Fibroblast of lung (primary cell): ENCODE measurements around the gene TWIST2.

Experiments
- EZH2 ChIP-seq: IDR thresholded peaks from 2 replicates; pipeline ENCODE4 v1.5.1; 2012; ENCODE audit warnings: low read length, control low read depth, mild to moderate bottlenecking; ENCODE audit errors: missing control alignments
- TF ChIP-seq, protein P1 (sequence below), 2 donors: IDR thresholded peaks in 1 of 2; conservative IDR thresholded peaks in 1 of 2; 1 replicate in 1 of 2; 2 replicates in 1 of 2; pipeline ENCODE4 v1.5.1; 2011 to 2012; ENCODE audit warnings: low read length in 2 of 2, control low read depth in 1 of 2, inconsistent platforms in 1 of 2, low read depth in 1 of 2, mild to moderate bottlenecking in 1 of 2

DNA sequence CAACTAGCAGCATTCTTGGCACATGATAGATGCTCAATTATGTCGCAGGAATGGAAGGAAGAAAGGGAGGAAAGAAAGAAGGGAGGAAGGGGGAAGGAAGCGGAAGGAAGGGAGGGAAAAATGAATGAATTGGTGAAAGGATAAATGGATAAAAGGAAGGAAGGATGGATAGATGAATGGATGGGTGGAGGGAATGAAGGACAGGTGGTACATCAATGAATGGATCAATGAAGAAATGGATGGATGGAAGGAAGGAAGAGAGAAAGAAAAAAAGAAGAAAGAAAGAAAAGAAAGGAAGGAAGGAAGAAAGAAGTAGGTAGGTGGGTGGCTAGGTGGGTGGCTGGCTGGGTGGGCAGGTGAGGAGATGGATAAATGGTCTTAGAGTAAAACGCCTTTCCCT lies 56.8 kb downstream of the TWIST2 start:
- TF ChIP-seq, protein P1, sequence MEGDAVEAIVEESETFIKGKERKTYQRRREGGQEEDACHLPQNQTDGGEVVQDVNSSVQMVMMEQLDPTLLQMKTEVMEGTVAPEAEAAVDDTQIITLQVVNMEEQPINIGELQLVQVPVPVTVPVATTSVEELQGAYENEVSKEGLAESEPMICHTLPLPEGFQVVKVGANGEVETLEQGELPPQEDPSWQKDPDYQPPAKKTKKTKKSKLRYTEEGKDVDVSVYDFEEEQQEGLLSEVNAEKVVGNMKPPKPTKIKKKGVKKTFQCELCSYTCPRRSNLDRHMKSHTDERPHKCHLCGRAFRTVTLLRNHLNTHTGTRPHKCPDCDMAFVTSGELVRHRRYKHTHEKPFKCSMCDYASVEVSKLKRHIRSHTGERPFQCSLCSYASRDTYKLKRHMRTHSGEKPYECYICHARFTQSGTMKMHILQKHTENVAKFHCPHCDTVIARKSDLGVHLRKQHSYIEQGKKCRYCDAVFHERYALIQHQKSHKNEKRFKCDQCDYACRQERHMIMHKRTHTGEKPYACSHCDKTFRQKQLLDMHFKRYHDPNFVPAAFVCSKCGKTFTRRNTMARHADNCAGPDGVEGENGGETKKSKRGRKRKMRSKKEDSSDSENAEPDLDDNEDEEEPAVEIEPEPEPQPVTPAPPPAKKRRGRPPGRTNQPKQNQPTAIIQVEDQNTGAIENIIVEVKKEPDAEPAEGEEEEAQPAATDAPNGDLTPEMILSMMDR (conservative IDR thresholded peaks at IDR 0.05 in 1 of 2, IDR thresholded peaks at IDR 0.05 in 1 of 2; ENCODE audit: low read depth in 1 of 2, low read length in 2 of 2): no peak
- no peak for TF ChIP-seq EZH2
